GM19328 (cell line): Measurements from ENCODE around the gene PTPN1.
"Not testable (repeated sequence)": the region's sequence is repeated elsewhere in the genome, so short reads cannot be mapped to it uniquely, and the experiment has no call there.

Experiments
- ATAC-seq: cut with Tn5 transposase; IDR thresholded peaks from one replicate; pipeline ENCODE4 v1.9.1; 2021; ENCODE audit warnings: mild to moderate bottlenecking, moderate library complexity; ENCODE audit not compliant: unreplicated experiment

Gene PTPN1

DNA sequence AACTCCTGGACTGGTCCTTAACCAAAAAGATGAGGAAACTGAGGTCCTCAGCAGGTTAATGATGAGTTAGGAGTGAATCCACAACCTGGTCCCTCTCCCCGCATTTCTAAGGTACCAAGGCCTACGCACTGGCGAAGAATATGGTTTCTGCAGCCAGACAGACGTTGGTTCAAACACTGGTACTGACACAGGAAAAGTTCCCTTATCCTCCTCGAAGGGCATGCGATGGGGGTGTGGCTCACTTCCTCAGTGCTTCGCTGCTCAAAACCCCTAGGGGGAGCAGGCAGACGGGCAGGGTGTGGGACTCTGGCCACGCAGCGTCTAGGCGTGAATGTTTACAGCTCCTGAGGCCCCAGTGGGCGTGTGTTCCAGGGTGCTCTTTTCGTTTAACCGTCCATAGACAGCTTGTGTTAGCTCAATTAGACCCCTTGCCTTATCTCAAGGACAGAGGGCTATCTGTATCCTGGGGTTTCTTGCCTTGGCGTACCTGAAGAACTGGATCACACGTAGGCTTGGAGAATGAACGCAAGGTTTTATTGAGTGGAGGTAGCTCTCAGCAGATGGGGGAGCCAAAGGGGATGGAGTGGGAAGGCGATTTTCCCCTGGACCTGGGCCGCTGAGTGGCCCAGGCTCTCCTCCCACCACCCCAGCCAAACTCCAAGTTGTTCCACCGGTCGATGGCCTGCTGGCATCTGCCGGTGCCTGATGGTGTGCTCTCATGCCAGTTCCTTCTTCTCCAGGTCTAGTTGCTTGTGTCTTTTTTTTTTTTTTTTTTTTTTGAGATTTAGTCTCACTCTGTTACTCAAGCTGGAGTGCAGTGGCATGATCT lies 31.8 kb upstream of the PTPN1 start:
- ATAC-seq, result no peak

DNA sequence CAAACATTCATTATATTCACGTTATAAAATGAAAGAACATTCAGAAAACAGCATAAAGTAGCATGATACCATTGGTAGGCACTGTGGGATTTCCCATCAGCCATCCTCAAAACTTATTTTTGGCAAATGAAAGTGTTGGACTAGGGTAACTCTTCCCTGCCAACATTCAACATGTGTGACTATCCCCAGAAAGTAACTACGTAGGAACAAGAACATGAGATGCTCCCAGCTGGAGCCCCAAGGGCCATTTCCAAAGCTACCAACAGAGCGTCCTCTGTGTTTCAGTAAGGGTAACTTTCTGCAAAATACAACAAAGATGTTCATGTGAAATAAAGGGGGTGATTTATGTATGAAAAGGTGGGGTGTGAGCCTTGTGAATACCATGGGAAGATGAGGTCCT lies 28.4 kb upstream of the PTPN1 start:
- no peak for ATAC-seq

DNA sequence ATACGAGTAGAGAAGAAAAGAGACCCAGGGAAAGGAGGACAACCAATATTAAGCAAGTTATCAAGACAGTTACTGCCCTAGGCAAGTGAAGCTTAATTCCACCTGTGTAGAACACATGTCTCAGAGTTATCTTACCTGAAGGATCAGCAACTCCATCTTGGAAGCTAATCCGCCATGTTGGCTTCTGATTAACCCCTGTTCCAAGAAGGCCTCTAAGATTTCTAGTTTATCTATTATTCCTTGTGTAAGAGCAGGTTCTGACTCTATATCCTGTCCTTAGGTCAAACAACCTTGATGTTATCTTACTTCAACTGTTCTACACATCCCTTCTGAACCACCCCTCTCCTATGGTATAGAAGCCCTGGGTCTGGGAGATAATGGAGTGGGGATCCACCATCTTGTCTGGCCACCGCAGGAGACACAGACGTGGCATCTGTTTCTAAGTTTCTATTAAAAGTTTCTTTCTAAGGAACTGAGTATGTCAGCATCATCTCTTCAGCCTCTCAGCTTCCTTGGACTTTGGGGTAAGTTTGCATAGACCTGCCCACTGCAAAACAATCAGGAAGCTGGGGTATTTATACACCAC lies 27.7 kb upstream of the PTPN1 start:
- no peak for ATAC-seq

DNA sequence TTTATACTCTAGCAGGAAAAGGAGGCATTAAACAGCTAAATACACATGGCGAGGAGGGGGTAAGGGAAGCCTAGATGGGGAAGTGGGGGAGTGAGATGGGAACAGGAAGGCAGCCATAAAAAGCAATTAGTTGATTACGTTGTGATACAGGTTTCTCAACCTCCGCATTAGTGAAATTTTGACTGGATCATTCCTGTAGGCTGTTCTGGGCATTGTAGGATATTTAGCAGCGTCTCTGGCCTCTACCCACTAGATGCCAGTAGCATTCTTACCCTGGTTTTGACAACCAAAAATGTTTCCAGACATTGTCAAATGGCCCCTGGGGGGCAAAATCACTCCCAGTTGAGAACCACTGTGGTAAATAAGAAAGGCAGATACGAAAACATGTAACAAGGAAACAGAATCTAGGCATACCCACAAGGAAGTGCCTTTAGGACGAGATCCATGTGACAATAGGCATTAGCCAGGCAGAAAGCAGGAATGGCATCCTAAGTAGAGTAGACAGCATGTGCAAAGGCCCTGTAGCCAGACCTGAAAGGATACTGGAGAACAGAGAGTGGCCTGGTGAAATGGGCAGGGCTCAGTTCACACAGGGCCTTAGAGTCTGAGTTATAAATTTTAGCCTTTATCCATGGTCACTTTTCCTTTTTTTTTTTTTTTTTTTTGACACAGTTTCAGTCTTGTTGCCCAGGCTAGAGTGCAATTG lies 25.8 kb upstream of the PTPN1 start:
- ATAC-seq, result no peak

DNA sequence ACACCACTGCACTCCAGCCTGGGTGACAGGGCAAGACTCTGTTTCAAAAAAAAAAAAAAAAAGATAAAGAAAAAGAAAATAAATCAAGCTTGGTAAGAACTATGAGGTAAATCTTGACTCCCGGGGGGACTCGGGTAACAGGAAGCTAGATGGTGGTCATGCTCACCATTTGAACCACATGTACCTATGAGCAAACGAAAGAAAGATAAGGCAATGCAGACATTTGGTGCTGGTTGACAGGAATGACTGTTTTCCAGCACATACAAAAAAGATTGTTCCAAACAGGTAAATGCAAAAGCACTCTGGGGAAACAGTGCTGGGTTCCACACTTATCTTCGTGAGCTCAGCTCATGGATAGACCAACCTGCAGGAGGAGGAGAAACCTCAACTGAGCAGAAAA lies 22.8 kb upstream of the PTPN1 start:
- no peak for ATAC-seq

DNA sequence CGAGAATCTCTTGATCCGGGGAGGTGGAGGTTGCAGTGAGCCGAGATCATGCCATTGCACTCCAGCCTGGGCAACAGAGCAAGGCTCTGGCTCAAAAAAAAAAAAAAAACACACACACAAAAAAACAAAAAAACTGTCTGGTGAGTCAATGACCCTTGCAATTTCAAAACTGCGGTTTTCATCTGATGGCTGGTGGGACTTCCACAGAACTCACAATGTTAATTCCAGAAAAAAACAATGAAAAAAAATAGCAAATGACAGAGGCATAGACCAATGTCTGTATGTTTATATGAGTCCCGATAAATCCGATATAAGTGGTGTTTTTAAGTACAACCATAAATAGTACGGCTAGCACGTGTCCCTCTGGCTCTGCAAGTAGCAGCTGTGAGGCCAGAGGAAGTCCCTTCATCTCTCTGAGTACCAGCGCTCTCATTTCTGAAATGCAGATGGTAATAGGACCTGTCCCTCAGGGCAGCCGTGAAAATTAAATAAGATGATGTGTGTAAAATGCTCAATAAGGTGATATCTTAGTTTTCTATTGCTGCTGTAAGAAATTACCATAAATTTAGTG lies 21.9 kb upstream of the PTPN1 start:
- no peak for ATAC-seq

DNA sequence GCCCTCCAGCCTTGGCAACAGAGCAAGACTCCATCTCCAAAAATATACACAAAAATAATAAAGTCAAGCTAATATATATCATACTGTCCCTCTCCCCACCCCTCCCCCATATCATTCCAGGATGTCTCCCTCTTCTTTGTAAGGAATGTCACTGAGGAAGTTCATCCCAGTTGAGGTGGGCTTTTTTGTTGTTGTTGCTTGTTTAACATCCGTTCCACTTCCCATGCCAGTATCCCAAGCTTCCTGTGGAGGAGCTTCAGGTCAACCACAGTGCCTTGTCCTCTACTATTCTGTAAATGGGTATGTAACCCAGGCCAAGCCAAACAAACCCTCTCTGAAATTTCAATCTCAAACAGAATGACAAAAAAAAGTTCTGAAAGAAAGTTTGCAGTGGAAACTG lies 19.0 kb upstream of the PTPN1 start:
- no peak for ATAC-seq

DNA sequence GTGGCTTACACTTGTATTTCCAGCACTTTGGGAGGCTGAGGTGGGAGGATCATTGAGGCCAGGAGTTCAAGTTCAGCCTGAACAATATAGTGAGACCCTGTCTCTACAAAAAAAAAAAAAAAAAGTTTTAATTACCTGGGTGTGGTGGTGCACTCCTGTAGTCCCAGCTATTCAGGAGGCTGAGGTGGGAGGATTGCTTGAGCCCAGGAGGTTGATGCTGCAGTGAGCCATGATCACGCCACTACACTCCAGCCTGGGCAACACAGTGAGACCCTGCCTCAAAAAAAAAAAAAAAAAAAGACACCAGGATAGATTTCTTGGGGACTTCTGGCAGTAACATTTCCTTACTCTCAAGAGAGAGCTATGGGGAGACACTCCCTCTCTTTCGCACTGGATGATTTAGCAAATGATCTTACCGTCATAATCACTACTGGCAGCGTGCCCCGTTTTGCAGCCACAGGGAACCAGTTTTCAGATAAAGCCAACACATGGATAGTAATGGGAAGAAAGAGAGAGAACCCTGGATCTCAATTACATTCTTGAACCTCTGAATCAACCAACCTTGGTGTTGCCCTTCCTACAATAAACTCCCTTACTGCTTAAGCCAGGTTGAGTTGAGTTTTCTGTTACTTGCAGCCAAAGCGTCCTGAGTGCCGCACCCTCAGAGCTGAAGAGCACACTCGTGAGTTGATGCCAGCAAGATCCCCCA lies 18.1 kb upstream of the PTPN1 start:
- ATAC-seq, result no peak

DNA sequence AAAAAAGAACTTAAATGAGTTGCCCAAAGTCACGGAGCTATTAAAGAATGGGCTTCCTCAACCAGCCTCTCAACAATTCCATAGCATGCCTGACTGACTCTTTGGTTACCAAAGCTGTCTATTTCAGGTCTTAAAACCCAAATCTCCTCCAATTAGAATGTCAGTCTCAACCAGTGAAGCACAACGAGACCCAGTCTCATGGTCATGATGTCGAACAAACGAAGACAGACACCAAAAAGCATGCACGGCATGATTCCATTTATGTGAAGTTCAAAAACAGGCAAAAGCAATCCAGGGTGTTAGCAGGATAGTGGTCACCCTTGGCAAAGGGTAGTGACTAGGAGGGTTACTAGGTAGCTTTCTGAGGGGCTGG lies 16.3 kb upstream of the PTPN1 start:
- no peak for ATAC-seq

DNA sequence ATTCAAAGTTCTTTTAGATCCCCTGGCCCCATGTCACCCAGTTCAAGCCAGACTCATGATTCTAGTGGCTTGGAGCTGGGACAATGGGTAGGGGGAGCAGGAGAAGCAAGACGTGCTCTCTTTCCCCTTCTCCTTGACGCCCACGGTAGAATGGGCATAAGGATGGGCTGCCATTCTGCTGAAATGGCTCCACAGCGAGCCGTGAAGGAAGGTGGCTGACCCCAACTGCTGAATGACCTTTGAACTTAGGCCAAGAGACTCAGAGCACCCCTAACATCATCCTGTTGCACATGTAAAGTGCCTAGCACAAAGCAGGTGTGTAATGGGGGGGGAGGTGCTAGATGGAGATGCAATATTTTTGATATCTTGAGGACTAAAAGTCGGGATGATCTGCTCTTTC lies 15.8 kb upstream of the PTPN1 start:
- no peak for ATAC-seq

DNA sequence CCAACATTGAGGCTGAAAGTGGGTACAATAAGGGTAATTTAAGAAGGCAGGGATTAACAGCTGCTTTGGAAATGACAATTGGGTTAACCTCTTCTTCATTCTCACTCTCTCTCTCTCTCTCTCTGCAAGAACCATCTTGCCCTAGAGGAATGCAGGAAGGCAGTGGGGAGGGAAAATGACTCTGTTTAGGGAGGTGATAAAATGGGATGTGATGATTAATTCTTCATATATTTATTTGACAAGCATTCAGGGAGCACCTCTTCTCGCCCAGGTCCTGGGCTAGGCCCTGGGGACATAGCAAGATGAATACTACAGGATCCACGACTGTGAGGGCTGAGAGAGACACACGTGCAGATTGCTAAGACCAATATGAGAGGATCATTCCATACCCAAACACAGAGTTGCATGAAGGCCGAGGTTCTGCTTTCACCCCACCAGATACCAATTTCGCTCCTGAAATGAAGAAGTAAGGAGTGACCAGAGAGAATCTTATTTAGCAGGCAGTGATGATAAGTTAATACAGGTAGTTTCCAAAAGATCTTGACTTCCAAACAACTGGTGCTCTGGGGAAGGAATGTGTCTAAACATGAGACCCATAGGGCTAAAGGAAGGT lies 13.3 kb upstream of the PTPN1 start:
- ATAC-seq, result no peak

DNA sequence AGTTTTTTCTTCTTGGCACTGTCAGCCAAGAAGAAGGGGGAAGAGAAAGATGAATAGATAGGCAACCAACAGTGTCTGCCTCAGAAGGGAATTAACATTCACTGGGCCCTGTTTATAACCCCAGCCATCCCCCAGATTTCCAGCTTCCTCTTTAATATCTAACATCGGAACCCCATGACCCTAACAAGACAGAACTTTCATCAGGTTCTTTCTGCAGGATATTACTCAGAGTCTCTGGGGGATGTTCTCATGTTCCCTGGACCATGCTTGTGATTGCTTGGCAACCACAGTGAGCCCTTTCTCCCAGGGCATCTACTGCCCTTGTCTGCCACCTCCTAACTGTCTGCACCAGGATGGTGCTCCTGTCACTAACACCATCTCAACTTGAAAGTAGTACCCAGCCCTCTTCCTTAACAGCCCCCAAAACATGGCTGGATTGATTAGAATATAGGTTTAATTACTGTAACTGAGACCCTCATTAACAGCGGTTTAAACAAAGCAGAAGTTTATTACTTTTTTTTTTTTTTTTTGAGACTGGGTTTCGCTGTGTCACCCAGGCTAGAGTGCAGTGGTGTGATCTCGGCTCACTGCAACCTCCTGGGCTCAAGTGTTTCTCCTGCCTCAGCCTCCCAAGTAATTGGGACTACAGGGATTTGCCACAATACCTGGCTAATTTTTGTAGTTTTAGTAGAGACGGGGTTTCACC lies 12.0 kb upstream of the PTPN1 start:
- ATAC-seq, result no peak

DNA sequence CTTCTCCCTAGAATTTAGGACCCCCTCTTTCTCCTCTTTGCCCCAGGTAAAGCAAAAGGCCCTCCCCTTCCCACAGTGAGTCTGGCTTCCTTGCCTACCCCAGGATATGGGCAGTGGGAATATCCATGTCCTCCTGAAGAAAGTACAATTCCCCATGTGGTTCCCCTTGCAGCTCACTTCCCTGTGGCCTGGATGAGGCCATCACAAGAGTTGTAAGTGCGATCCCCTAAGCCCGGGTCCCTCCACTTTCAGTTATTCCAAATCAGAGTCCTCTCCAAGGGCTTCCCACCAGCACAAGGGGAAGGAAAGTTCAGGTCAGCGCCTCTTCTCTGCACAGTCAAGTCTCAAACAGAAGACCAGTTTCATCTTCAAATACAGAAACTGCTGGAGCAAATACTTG lies 10.2 kb upstream of the PTPN1 start:
- ATAC-seq, result no peak

DNA sequence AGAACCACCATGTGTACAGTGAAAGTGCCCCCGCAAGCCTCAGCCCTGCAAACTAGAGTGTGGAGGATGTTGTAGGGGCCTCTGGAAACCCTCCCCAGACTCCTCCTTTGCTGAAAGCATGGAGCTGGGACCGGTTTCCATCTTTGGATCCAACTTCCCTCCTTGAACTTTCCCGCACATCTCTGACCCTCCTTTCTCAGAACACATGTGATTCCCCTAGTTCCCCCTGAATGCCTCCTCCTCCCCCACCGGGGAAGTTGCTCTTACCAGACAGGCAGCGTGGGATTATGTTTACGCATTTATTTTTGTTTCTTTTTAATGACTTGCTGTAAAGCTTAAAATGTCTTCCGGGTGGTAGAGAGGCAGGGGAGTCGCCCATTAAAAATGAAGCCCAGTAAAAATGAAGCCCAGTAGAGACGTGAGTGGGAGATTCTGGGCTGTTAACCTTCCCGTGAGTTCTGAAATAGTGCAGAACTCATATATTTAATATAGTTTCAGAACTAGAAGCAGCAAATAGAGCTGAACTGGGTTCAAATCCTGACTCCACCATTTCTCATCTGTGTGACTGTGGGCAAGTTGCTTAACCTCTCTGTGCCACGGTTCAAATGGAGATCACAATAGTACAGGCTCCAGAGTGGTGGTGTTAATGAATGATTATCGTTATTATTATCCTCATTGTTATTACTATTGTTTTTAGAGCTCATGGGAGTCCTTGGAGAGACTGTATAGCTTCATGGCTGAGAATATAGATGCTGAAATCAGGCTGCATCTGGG lies 8.0 kb upstream of the PTPN1 start:
- no peak for ATAC-seq

DNA sequence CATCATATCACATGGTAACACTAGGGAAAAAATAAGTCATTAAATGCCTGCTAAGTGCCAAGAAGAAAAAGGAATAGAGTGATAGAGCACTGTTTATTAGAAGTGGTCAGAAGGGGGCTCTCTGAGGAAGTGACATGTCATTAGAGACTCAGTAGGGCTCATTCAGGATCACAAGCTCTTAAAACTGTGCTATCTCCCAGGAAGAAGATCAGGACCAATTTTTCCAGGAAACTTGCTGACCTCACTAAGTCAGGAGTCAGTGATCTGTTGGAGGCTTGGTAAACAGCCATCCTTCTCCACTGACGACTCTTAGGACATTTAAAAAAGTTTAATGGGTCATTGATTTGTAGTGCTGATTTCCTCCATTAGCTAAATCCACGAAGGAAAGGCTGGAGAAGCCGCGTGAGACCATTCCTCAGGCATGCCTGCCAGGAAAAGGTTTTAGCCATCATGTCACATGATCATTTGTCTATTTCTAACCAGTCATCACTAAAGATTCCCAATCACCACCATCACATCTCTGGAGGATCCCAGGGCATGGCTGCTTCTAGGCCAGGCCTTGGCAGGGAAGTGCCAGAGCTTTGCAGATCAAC lies 5.9 kb upstream of the PTPN1 start:
- ATAC-seq, result no peak

DNA sequence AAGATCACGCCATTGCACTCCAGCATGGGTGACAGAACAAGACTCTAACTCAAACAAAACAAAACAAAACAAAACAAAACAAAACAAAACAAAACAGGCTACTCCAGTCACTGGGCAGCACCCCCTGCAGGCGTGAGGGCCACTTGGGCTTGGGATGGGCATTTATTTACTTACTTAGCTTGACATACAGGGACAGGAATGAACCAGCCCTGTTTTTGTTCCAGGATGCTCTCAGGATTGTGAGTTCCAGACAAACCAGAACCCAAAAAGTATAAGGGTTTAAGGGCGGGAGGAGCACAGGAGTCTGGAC lies 4.0 kb upstream of the PTPN1 start:
- no peak for ATAC-seq

DNA sequence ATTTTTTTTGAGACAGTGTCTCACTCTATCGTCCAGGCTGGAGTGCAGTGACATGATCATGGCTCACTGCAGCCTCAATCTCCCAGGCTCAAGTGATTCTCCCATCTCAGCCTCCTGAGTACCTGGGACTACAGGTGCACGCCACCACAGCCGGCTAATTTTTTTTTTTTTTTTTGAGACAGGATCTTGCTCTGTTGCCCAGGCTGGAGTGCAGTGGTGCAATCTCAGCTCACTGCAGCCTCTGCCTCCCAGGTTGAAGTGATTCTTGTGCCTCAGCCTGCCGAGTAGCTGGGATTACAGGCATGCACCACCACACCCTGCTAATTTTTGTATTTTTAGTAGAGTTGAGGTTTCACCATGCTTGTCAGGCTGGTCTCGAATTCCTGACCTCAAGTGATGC lies 2.4 kb upstream of the PTPN1 start:
- not testable (repeated sequence) for ATAC-seq

DNA sequence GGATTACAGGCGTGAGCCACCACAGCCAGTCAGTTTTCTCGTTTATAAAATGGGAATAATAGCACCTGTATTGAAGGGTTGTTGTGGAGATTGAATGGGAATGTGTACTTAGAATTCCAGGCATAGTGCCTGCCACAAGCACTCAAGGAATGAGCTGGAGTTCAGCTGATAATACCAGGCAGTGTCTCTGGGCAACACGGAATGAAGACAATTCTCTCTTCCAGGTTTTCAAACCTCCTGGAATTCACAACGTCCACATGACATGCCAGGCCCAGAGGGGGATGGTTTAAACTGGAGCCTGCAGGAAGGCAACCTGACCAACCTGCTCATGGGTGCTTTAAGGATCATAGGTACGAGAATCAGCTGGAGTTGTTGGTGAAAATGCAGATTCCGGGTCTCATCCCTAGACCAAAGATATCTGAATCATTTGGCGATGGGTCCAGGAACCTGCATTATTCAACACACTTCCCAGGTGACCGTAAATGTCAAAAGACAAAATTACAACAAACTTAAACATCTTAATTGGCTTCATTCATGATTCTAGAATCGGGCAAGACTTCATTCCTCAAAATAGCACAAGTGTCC lies 1.9 kb upstream of the PTPN1 start:
- ATAC-seq, result no peak
